RCC 7860 (cell line): ENCODE data around the gene PPP2R3B.
A peak's percentile ranks its signal among the peaks of the same experiment; 100 is the strongest.
"Not testable (repeated sequence)": the region's sequence is repeated elsewhere in the genome, so short reads cannot be mapped to it uniquely, and the experiment has no call there.

Source experiments
- DNase-seq: peaks from one replicate; pipeline ENCODE4 v3.0.0-alpha.2; 2015; ENCODE audit warnings: low spot score
- FAIRE-seq: peaks from 2 replicates; lab custom pipeline; 2012; peaks lifted over from hg19 to GRCh38; lab: Jason Lieb, UNC

Gene PPP2R3B

GRCh38 chrX:327660-328126, 59.0 kb downstream of the PPP2R3B start:
- no peak for FAIRE-seq
- DNase-seq = no peak

- not testable (repeated sequence) for DNase-seq, FAIRE-seq
Observed at GRCh38 chrX:324664-325063, 62.0 kb downstream of the PPP2R3B start.

DNA sequence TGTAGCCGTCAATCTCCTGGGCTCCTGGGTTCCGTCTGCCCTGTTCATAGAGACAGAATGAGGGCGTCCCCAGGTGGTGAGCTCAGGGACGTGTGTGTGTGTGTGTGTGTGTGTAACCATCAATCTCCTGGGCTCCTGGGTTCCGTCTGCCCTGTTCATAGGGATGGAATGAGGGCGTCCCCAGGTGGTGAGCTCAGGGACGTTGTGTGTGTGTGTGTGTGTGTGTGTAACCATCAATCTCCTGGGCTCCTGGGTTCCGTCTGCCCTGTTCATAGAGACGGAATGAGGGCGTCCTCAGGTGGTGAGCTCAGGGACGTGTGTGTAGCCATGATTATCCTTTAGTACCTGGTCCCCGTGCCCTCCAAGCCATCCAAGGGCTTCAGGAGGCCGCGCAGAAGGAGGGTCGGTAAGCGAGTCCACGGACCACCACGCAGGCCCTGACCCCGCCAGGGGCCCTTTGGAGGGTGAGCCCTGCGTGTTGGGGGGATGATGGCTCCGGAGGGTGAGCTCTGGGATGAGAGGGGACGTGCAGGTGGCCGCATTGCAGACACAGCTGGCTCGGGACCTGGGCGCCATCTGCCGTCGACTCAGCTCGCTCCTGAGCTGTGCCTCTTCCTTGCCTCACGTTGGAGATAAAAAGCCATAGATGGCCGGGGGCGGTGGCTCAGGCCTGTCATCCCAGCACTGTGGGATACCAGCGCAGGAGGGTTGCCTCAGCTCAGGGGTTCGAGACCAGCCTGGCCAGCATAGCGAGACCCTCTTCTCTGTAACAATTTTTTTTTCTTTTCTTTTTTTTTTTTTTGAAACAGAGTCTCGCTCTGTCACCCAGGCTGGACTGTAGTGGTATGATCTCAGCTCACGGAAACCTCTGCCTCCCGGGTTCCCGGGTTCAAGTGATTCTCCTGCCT, 62.7 kb downstream of the PPP2R3B start:
- DNase-seq (peak; percentile 64), FAIRE-seq (no peak)

GRCh38 chrX:320126-320783, 66.5 kb downstream of the PPP2R3B start:
- no peak for FAIRE-seq
- no peak for DNase-seq

DNA sequence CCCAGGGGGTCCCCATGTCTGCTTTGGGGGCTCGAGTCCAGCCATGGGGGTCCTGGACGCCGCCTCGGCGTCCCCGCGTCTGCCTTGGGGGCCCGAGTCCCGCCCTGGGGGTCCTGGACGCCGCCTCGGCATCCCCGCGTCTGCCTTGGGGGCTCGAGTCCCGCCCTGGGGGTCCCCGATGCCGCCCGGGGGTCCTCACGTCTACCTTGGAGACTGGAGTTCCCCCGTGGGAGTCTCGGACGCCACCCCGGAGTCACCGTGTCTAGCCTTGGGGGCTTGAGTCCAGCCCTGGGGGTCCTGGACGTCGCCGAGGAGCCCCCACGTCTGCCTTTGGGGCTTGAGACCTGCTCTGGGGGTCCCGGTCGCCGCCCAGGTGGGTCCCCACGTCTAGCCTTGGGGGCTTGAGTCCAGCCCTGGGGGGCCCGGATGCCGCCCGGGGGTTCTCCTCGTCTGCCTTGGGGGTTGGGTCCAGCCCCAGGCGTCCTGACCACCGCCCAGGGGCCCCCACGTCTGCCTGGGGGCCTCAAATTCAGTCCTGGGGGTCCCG, 67.1 kb downstream of the PPP2R3B start:
- no peak for FAIRE-seq
- no peak for DNase-seq

GRCh38 chrX:318739-319578, 67.7 kb downstream of the PPP2R3B start, which contains the start of gene GTPBP6:
TSS of gene GTPBP6 (minus strand) at chrX:318796. CDS start at chrX:318787, 9 bp downstream.
- peak; percentile 100 for DNase-seq
- FAIRE-seq = no peak

DNA sequence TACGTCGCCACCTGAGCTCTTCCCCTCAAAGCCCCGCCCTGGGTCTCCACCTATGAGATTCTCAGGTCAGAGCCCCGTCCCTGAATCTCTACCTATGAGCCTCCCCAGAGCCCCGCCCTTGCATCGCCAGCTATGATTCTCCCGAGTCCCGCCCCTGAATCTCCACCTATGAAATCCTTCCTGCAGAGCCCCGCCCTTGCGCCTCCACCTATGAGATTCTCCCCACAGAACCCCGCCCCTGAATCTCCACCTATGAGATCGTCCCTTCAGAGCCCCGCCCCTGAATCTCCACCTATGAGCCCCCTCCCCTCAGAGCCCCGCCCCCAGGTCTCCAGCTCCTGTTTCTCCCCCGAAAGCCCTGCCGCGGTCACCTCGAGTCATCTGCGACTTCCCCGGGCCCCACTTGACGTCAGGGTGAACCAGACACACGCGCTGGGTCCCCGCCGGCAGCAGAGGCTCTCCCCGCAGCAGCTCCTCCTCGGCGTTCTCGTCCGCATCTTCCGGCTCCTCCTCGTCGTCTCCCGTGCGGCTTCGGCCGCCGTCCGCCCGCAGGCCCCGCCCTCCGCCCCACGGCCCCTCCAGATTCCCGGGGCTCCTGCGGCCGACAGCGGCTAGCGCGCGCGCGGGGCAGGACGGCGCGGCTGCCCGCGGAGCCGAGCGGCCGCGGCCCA, 68.5 kb downstream of the PPP2R3B start:
- no peak for FAIRE-seq
- DNase-seq = peak; percentile 95

DNA sequence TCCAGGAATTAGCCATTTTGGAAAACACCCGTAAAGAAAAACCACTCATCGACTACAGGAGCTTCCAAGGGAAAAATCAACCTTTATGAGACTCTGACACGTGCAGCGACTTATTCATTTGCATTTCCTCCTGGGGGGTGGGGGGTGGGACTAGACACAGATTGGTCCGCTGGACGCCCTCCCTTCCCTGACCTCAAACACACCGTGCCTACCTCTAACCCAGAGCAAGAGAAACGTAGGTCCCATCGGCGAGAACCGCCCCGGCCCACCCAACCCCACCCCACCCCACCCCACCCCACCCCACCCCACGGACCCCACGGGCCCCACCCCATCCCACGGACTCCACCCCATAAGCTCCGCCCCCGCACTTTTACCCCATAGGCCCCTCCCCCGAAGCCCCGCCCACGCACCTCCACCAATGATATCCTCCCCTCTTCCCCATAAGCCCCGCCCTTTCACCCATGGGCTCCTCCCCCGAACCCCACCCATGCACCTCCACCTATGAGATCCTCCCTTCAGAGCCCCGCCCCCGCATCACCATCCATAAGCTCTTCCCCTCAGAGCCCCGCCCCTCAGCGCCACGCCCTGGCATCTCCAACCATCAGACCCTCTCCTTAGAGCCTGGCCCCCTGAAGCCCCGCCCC, 69.2 kb downstream of the PPP2R3B start:
- FAIRE-seq = no peak
- no peak for DNase-seq

GRCh38 chrX:316351-317325, 70.1 kb downstream of the PPP2R3B start:
- FAIRE-seq = no peak
- DNase-seq = no peak

DNA sequence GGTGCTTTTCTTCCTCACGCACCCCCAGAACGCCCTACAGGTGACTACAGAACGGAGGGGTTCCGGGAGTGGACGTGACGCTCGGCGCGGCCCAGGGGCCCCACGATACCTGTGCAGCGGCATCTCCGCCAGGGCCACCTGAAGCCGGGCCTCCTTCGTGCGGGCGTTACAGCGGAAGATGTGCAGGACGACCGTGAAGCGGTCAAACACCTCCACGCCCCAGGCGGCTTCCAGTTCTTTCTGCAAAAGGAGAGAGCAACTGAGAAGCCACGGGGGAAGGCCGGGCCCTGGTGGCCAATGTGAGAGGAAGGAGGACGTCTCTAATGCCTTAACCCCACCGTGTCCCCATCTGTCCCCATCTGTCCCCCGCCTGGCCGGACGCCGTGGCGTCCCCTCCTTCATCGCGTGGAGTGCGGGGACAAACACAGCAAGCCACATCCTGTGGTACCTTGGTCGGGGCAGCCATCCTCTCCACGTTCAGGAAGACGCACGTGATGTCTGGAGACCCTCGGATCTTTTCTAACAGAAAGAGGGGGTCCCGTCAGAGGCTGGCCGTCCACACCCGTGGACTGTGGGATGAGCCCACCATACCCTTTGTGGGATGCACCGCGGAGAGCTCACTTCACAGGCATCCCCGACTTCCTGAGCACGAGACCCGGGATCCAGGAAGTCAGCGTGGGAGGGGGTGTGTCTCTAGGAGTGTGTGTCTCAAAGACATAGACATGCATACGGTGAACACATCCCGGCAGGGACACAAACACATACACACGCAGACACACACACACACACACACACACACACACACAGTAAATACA, 71.7 kb downstream of the PPP2R3B start:
- FAIRE-seq = no peak
- no peak for DNase-seq

- no peak for FAIRE-seq
- DNase-seq = no peak
Observed at GRCh38 chrX:314049-314448, 72.7 kb downstream of the PPP2R3B start.

DNA sequence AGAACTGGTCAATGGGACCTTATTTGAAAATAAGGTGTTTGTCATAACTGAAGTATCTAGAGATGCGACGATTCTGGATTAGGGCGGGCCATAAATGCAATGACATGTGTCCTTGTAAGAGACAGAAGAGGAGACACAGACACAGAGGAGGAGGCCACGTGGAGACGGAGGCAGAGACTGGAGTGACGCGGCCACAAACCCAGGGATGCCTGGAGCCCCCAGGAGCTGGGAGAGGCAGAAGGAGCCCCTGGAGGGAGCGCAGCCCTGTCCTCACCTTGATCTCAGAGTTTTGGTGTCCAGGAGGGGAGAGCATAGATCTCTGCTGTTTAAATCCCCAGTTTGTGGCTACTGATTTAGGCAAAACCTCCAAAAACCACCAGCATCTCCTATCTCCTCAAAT, 73.2 kb downstream of the PPP2R3B start:
- no peak for FAIRE-seq
- DNase-seq = no peak

DNA sequence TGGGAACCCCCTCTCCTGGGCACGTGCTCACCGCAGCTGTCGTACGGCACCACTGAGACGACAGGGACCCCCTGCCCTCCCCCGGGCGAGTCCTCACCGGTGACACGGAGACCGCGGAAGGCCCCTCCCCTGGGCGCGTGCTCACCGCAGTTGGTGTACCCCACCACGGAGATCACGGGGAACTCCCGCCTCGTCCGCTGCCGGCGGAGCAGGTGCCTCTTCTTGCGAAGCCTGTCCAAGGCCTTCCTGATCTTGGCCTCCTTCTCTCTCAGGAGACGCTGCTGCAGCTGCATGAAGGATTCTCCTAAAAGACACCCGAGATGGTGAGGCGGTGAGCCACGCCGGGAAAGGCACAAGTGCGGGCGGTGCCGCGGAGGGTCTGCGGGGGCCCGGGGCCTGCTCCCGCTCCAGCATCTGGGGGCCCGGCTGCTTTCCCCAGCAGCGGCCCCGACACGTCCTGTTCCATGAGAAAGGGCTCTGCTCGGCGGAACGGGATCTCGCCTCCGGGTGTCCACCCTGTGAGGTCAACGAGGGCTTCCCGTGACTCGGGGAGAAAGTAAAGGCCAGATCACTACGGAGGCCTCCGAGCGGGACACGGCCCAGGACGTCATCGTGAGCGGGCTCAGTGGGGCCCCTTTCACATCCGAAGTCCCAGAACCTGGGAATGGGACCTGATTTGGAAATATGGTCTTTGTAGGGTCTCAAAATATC, 73.9 kb downstream of the PPP2R3B start:
- no peak for DNase-seq
- FAIRE-seq = no peak

- DNase-seq = no peak
- no peak for FAIRE-seq
Observed at GRCh38 chrX:311156-312129, 75.3 kb downstream of the PPP2R3B start.

GRCh38 chrX:310621-311155, 76.0 kb downstream of the PPP2R3B start:
- DNase-seq = no peak
- FAIRE-seq = no peak
